Measurements from ENCODE around the gene COL8A1. TPM values are rescaled to one million over a fixed set of nuclear protein-coding genes. Genes with fewer than 3 reads are reported as not detected.

The COL8A1 gene
- total RNA-seq, 1 experiment from 2014 or later, result 0.07 TPM

GRCh38 chr3:99639579-99639978 lies 1.2 kb downstream of the COL8A1 start (continued):
- no peak for TF ChIP-seq REST (IDR thresholded peaks at IDR 0.05; ENCODE audit: low read depth)

DNA sequence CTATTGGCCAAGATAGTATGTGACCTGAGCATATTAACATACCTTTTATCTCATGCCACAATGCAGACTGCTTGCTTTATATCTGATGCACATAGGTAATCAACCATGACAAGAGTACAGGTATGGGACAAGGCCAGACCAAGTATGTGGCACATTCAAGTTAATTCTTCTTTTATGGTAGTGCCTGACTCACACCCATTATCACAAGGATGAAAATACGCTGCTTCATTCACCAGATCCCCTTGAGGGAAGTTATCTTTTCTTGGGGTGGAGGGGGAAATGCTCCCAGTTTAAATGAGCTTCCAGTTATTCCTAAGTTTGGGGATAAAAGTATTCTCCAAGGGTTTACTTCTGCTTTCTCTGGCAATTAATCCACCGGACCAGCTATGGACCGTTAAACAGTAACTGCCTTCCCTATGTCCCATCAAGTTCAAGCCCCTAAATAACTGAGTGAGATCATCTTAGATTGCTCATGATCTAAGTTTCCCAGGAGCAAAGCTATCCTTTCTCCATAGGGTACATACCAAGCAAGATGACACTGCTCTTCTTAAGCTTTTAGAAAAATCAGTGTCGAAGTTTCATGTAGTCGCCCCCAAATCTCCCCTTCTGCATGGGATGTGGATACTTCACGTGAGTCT lies 1.9 kb downstream of the COL8A1 start:
- H3K4me2 ChIP-seq (ENCODE audit: low read length), result no peak overlapping the region
- no peaks in the 10 kb centered on the region for H3K9me3 ChIP-seq (ENCODE audit: control insufficient read depth in 1 of 2, insufficient read depth in 1 of 2, low read depth in 1 of 2, low read length in 2 of 2)
- ATAC-seq (no peak), DNase-seq (ENCODE audit: low read depth, low spot score) (no peak)
- H3K79me2 ChIP-seq (ENCODE audit: insufficient read depth, low read length), result no peaks in the 10 kb centered on the region
- no peak overlapping the region for H3K4me3 ChIP-seq (replicated peaks in 1 of 2; ENCODE audit: low read depth in 1 of 2, low read length in 2 of 2)
- no peak overlapping the region for H3K27ac ChIP-seq (ENCODE audit: low read depth, low read length)
- no peaks in the 10 kb centered on the region for H3K9me2 ChIP-seq (ENCODE audit: insufficient read depth)
- intact Hi-C loops (cut with micrococcal nuclease), result no loop called here
- ChIA-PET POLR2A (no interaction called here), RAD21 (ENCODE audit: low non-redundant PET in 1 of 2, low total read pairs in 2 of 2, uncharacterized antibody in 2 of 2, unreplicated experiment in 2 of 2) (no interaction called here), CTCF (no interaction called here)
- no peaks in the 10 kb centered on the region for H4K20me1 ChIP-seq (ENCODE audit: insufficient read depth)
- no peak overlapping the region for H3K9ac ChIP-seq (ENCODE audit: low read length)
- no peaks in the 10 kb centered on the region for H3K36me3 ChIP-seq (ENCODE audit: control insufficient read depth in 1 of 2, insufficient read depth in 2 of 2, low read length in 2 of 2)
- H2AFZ ChIP-seq (ENCODE audit: low read depth, low read length, poor library complexity, severe bottlenecking), result no peak overlapping the region
- H3K4me1 ChIP-seq (ENCODE audit: control insufficient read depth in 1 of 2, insufficient read depth in 2 of 2, low read length in 2 of 2), result 0 out of 4 replicates have a peak, but pooled peaks cover 0 to 5% of the 10 kb centered on the region in 2 experiments
- peaks cover 91% of the 10 kb centered on the region for H3K27me3 ChIP-seq (ENCODE audit: insufficient read depth, low read length)
- BruUV-seq (replicated peaks), result no TSS peak
- TF ChIP-seq MAX (IDR thresholded peaks at IDR 0.05) (no peak), POLR2AphosphoS5 (IDR thresholded peaks at IDR 0.05; ENCODE audit: low read depth, low read length) (no peak), JUND (IDR thresholded peaks at IDR 0.05) (no peak), SRF (IDR thresholded peaks at IDR 0.05; ENCODE audit: low read depth) (no peak), CBX3 (IDR thresholded peaks at IDR 0.05; ENCODE audit: low read depth) (no peak), ATF3 (IDR thresholded peaks at IDR 0.05) (no peak), POLR2A (IDR thresholded peaks at IDR 0.05; ENCODE audit: borderline replicate concordance, extremely low read depth, insufficient read depth, insufficient read length) (no peak), SIN3A (IDR thresholded peaks at IDR 0.05; ENCODE audit: low read depth) (no peak), TCF7L2 (IDR thresholded peaks at IDR 0.05; ENCODE audit: borderline replicate concordance, extremely low read depth, insufficient read depth, insufficient read length) (no peak), EZH2phosphoT487 (IDR thresholded peaks at IDR 0.05; ENCODE audit: borderline replicate concordance) (no peak), FOSL1 (IDR thresholded peaks at IDR 0.05; ENCODE audit: low read depth) (no peak)
- TF ChIP-seq, protein P1, sequence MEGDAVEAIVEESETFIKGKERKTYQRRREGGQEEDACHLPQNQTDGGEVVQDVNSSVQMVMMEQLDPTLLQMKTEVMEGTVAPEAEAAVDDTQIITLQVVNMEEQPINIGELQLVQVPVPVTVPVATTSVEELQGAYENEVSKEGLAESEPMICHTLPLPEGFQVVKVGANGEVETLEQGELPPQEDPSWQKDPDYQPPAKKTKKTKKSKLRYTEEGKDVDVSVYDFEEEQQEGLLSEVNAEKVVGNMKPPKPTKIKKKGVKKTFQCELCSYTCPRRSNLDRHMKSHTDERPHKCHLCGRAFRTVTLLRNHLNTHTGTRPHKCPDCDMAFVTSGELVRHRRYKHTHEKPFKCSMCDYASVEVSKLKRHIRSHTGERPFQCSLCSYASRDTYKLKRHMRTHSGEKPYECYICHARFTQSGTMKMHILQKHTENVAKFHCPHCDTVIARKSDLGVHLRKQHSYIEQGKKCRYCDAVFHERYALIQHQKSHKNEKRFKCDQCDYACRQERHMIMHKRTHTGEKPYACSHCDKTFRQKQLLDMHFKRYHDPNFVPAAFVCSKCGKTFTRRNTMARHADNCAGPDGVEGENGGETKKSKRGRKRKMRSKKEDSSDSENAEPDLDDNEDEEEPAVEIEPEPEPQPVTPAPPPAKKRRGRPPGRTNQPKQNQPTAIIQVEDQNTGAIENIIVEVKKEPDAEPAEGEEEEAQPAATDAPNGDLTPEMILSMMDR (IDR thresholded peaks at IDR 0.05 in 2 of 3, conservative IDR thresholded peaks at IDR 0.05 in 1 of 3; ENCODE audit: borderline replicate concordance in 1 of 3, insufficient read depth in 1 of 3, low read depth in 2 of 3, low read length in 2 of 3), result no peak
- TF ChIP-seq, protein P2, sequence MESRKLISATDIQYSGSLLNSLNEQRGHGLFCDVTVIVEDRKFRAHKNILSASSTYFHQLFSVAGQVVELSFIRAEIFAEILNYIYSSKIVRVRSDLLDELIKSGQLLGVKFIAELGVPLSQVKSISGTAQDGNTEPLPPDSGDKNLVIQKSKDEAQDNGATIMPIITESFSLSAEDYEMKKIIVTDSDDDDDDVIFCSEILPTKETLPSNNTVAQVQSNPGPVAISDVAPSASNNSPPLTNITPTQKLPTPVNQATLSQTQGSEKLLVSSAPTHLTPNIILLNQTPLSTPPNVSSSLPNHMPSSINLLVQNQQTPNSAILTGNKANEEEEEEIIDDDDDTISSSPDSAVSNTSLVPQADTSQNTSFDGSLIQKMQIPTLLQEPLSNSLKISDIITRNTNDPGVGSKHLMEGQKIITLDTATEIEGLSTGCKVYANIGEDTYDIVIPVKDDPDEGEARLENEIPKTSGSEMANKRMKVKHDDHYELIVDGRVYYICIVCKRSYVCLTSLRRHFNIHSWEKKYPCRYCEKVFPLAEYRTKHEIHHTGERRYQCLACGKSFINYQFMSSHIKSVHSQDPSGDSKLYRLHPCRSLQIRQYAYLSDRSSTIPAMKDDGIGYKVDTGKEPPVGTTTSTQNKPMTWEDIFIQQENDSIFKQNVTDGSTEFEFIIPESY (IDR thresholded peaks at IDR 0.05; ENCODE audit: extremely low read depth, insufficient replicate concordance, low read length), result no peak

Measured in HCT116 (cell line).